ENCODE data around the gene ITPR1.

The ITPR1 gene

DNA sequence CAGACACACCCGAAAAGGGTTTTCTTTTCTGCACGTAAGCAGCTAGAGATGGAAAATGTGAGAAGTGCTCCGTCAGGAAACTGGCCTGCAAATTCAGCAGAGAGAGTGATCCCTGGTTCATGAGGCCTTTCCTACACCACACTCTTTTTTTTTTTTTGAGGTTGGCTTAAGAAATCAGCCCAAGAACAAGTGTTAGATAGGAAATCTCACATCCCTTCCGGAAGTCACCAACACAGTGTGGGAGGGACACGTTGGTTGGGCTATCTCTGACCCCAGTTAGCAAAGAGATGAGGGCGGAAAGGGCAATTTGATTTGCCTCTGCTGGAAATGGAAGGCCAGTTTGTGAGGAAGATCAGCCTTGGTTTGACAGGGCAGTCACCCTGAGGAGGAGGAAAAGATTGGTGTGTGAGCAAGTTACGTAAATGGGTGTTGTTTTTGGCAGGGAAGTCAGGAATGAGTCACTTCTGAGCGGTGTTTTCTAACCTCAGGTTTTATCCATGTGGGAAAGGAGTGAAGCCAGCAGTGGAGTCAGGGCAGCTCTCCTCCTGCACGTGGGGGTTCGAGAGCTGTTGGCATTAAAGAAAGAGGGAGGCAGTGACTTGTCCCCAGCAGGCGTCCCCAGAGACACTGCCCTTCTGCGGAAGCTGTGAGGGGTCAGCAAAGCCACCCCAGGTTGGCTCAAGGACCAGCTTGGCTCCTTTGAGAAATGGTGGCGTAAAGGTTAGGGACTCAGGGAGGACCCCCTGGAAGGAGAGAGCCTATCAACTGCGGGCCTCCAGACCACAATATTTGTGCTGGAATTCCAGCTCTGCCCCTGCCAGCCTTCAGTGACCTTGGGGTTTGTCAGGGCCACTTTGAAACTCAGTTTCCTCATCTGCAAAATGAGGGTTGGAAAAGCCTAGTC lies 248.5 kb downstream of the ITPR1 start:
- no peak overlapping the region for H3K4me3 ChIP-seq (ENCODE audit: control insufficient read depth, low read depth, low read length)
- TF ChIP-seq, protein P1, sequence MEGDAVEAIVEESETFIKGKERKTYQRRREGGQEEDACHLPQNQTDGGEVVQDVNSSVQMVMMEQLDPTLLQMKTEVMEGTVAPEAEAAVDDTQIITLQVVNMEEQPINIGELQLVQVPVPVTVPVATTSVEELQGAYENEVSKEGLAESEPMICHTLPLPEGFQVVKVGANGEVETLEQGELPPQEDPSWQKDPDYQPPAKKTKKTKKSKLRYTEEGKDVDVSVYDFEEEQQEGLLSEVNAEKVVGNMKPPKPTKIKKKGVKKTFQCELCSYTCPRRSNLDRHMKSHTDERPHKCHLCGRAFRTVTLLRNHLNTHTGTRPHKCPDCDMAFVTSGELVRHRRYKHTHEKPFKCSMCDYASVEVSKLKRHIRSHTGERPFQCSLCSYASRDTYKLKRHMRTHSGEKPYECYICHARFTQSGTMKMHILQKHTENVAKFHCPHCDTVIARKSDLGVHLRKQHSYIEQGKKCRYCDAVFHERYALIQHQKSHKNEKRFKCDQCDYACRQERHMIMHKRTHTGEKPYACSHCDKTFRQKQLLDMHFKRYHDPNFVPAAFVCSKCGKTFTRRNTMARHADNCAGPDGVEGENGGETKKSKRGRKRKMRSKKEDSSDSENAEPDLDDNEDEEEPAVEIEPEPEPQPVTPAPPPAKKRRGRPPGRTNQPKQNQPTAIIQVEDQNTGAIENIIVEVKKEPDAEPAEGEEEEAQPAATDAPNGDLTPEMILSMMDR (conservative IDR thresholded peaks at IDR 0.05; ENCODE audit: control insufficient read depth, insufficient read depth, low read depth, low read length), result no peak
- peak; percentile 99 for DNase-seq (ENCODE audit: low read depth)

DNA sequence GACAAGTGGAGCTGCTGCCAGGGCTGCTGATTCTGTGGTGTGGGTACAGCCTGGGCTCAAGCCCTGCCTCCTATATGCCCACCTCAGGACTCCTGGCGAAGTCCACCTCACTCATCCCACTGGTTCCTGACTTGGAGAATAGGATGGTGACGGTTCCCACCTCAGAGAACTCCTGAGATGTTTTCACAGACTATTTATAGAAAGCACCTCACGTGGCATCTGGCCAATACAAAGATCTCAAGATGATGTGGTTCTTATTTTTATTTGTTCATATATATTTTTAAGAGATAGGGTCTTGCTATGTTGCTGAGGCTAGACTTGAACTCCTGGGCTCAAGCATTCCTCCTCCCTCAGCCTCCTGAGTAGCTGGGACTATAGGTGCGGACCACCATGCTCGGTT lies 249.2 kb downstream of the ITPR1 start:
- no peak for DNase-seq (ENCODE audit: low read depth)
- TF ChIP-seq, protein P1 (conservative IDR thresholded peaks at IDR 0.05; ENCODE audit: control insufficient read depth, insufficient read depth, low read depth, low read length), result no peak
- H3K4me3 ChIP-seq (ENCODE audit: control insufficient read depth, low read depth, low read length), result no peak overlapping the region

DNA sequence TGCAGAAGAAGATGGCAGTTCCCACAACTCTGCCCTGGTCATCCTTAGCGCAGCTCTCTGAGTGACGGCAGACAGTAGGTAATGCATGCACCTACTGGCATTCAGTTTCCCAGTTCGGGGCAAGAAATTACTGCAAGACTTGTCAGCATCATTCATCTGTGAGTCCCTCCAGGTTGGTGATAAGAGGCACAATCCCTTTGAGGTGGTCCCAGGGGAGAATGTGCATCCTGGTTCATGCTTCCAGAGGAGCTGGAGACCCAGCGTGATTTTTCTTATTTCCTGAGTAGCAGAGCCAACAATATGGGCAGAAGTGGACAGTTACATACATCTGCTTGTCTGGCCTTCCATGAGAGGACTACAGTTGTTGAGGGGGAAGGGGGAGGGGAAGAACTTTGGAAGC lies 250.2 kb downstream of the ITPR1 start:
- TF ChIP-seq, protein P1 (conservative IDR thresholded peaks at IDR 0.05; ENCODE audit: control insufficient read depth, insufficient read depth, low read depth, low read length), result no peak
- no peak overlapping the region for H3K4me3 ChIP-seq (ENCODE audit: control insufficient read depth, low read depth, low read length)
- DNase-seq (ENCODE audit: low read depth), result no peak

DNA sequence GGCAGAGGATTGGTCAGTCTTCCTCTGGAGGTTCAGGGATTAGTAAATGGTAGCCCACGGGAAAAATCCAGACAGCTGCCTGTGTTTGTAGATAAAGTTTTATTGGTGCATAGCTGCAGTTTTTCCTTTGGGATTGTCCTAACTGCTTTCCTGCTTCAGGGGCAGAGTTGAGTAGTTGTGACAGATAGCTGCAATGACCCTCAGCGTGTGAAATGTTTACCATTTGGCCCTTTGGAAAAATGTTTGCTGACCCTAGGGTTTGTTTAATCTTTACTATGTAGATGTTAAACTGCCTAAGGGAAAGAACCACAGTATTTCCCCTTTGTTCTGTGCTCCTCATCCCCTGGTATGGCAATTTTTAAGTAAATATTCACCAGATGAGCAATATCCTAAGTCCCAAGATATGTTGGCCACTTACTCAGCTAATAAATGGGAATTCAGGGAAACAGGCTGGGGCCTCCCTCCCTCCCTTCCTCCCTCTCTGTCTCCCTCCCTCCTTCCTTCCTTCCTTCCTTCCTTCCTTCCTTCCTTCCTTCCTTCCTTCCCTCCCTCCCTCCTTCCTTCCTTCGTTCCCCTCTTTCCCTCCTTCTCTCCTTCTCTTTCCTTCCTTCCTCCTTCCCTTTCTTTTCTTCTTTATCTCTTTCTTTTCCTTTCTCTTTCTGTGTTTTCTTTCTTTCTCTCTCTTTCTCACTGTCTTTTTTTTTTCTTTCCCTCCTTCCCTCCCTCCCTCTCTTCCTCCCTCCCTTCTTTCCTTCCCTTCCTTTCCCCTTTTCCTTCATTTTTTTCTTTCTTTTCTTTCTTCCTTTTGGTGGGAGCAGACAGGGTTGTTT lies 251.5 kb downstream of the ITPR1 start:
- TF ChIP-seq, protein P1 (conservative IDR thresholded peaks at IDR 0.05; ENCODE audit: control insufficient read depth, insufficient read depth, low read depth, low read length), result no peak
- no peak overlapping the region for H3K4me3 ChIP-seq (ENCODE audit: control insufficient read depth, low read depth, low read length)
- DNase-seq (ENCODE audit: low read depth), result peak; percentile 65

DNA sequence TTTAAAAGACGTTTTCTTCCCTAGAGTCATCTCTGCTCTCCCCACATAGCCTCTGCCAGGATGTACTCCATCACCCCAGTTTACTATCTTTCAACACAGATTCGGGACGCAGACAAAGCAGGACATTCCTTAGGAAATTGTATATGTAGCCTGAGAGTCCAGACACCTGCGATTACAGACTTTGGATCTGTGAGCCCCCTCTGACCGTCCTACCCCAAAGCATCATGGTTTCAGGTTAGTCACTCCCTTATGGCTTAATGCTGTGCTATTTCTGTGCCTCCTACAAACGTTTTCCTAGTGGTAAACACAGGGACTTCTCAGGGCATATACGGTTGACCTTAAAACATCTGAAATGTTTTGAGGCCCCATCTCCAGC lies 252.1 kb downstream of the ITPR1 start:
- TF ChIP-seq, protein P1 (conservative IDR thresholded peaks at IDR 0.05; ENCODE audit: control insufficient read depth, insufficient read depth, low read depth, low read length), result no peak

DNA sequence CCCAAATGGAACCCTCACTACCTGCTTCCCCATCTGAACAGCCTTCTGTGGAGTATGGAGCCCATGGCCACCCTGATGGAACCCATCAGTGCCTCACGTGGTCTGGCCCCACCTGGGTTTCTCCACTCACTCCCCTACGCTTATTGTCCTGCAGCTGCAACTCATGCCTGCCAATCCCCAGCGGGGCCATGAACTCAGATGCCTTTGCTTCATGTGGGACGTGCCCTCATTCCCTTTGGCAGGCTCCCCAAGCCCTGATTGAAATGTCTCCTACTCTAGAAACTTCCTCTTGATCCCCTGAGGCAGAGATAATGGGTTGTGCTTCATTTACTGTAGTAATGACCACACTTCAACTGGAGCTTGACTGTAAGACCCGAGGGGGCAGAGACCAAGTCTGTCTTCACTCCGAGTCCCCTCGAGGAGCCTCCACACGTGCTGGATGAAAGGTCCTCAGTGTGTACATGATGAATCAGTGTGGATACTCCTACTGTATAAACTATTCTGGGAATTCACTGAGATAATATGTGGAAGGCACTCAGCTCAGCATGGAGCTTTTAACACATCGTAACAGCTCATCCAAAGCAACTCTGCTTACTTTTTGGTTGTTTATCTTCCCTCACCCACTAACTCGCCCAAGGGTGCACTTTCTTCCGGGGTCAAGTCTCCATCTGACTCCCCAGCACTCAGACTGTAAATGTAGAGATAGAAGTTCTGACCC lies 253.3 kb downstream of the ITPR1 start:
- TF ChIP-seq, protein P1 (conservative IDR thresholded peaks at IDR 0.05; ENCODE audit: control insufficient read depth, insufficient read depth, low read depth, low read length), result no peak
- DNase-seq (ENCODE audit: low read depth), result peak; percentile 77
- no peak overlapping the region for H3K4me3 ChIP-seq (ENCODE audit: control insufficient read depth, low read depth, low read length)

More for the DNA sequence above, 252.1 kb downstream of the ITPR1 start:
- no peak for DNase-seq (ENCODE audit: low read depth)
- no peak overlapping the region for H3K4me3 ChIP-seq (ENCODE audit: control insufficient read depth, low read depth, low read length)
